DMS 273 treated with DMSO at 0.1 percent for 48 hours (cell line): ENCODE measurements around the gene TIGD1.

Source experiments
- DNase-seq: peaks from one replicate; lab custom pipeline; 2025; lab: John Stamatoyannopoulos, UW

Gene TIGD1

GRCh38 chr2:232501794-232502390 lies 48.5 kb downstream of the TIGD1 start:
- DNase-seq, result no peak

GRCh38 chr2:232501331-232501771 lies 49.0 kb downstream of the TIGD1 start:
- no peak for DNase-seq

GRCh38 chr2:232498452-232498851 lies 51.9 kb downstream of the TIGD1 start:
- DNase-seq, result no peak
